ENCODE data around the gene EGFL7. TPM values are rescaled to one million over a fixed set of nuclear protein-coding genes. Genes with fewer than 3 reads are reported as not detected.
A peak's percentile ranks its signal among the peaks of the same experiment; 100 is the strongest.

EGFL7 gene
- total RNA-seq, 1 donor, result 2.4 TPM

GRCh38 chr9:136711751-136712689, 49.3 kb downstream of the EGFL7 start, which contains the start of gene DIPK1B:
Gene DIPK1B (plus strand): TSS chr9:136712572. CDS start chr9:136712666, 94 bp downstream.
- no peak for TF ChIP-seq CTCF (IDR thresholded peaks at IDR 0.05; ENCODE audit: insufficient read depth, low read length)
- DNase-seq (ENCODE audit: low read depth), result no peak
- H3K4me3 ChIP-seq (ENCODE audit: low read depth, low read length), result peak within 1 kb of the TSS; percentile 39

- peak overlapping the region; percentile 39 for H3K4me3 ChIP-seq (ENCODE audit: low read depth, low read length)
- no peak for TF ChIP-seq CTCF (IDR thresholded peaks at IDR 0.05; ENCODE audit: insufficient read depth, low read length)
- DNase-seq (ENCODE audit: low read depth), result no peak
Measured at GRCh38 chr9:136712690-136713544, 50.2 kb downstream of the EGFL7 start.

GRCh38 chr9:136713550-136713949, 50.8 kb downstream of the EGFL7 start:
- no peak overlapping the region for H3K4me3 ChIP-seq (ENCODE audit: low read depth, low read length)
- no peak for DNase-seq (ENCODE audit: low read depth)
- no peak for TF ChIP-seq CTCF (IDR thresholded peaks at IDR 0.05; ENCODE audit: insufficient read depth, low read length)

- no peak for DNase-seq (ENCODE audit: low read depth)
- no peak overlapping the region for H3K4me3 ChIP-seq (ENCODE audit: low read depth, low read length)
- no peak for TF ChIP-seq CTCF (IDR thresholded peaks at IDR 0.05; ENCODE audit: insufficient read depth, low read length)
Measured at GRCh38 chr9:136714096-136714892, 51.6 kb downstream of the EGFL7 start.

- no peak for TF ChIP-seq CTCF (IDR thresholded peaks at IDR 0.05; ENCODE audit: insufficient read depth, low read length)
- H3K4me3 ChIP-seq (ENCODE audit: low read depth, low read length), result no peak overlapping the region
- no peak for DNase-seq (ENCODE audit: low read depth)
Measured at GRCh38 chr9:136714893-136715274, 52.2 kb downstream of the EGFL7 start.

- DNase-seq (ENCODE audit: low read depth), result no peak
- TF ChIP-seq CTCF (IDR thresholded peaks at IDR 0.05; ENCODE audit: insufficient read depth, low read length), result no peak
- no peak overlapping the region for H3K4me3 ChIP-seq (ENCODE audit: low read depth, low read length)
Measured at GRCh38 chr9:136717399-136717798, 54.7 kb downstream of the EGFL7 start.
